Karpas-422 (cell line): ENCODE measurements around the gene PPP4R1. TPM values are rescaled to one million over a fixed set of nuclear protein-coding genes. Genes with fewer than 3 reads are reported as not detected.
A peak's percentile ranks its signal among the peaks of the same experiment; 100 is the strongest.

Experiments
- DNase-seq: peaks from one replicate; pipeline ENCODE4 v3.0.0-alpha.2; 2015
- H2AFZ ChIP-seq: fragments of 200-600 bp; sonication (generic); 2 replicates; pipeline ENCODE4 v1.6.1; 2014; ENCODE audit warnings: antibody characterized with exemption, low read length, mixed read lengths
- H3K27ac ChIP-seq: fragments of 200-600 bp; sonication (generic); 2 replicates; pipeline ENCODE4 v1.5.1; 2014; ENCODE audit warnings: mild to moderate bottlenecking, low read length, moderate library complexity
- H3K27me3 ChIP-seq: fragments of 200-600 bp; sonication (generic); 2 replicates; pipeline ENCODE4 v1.6.1; 2014; ENCODE audit warnings: low read length, mixed read lengths
- H3K36me3 ChIP-seq: fragments of 200-600 bp; sonication (generic); 2 replicates; pipeline ENCODE4 v1.6.1; 2014; ENCODE audit warnings: low read length, mixed read lengths; ENCODE audit not compliant: insufficient read depth
- H3K4me1 ChIP-seq: fragments of 200-600 bp; sonication (generic); 2 replicates; pipeline ENCODE4 v1.6.1; 2014; ENCODE audit warnings: mild to moderate bottlenecking, low read length, mixed read lengths
- H3K4me2 ChIP-seq: fragments of 200-600 bp; sonication (generic); 2 replicates; pipeline ENCODE4 v1.6.1; 2014; ENCODE audit warnings: low read length, low read depth, mild to moderate bottlenecking; ENCODE audit not compliant: poor library complexity, severe bottlenecking
- H3K4me3 ChIP-seq: fragments of 200-600 bp; sonication (generic); 2 replicates; pipeline ENCODE4 v1.5.1; 2014; ENCODE audit warnings: mild to moderate bottlenecking, antibody characterized with exemption, low read length, mixed read lengths
- H3K79me2 ChIP-seq: fragments of 200-600 bp; sonication (generic); 2 replicates; pipeline ENCODE4 v1.6.1; 2014; ENCODE audit warnings: mild to moderate bottlenecking, low read length, mixed read lengths
- H3K9ac ChIP-seq: fragments of 200-600 bp; sonication (generic); 2 replicates; pipeline ENCODE4 v1.6.0; 2014; ENCODE audit warnings: low read length
- H3K9me2 ChIP-seq: fragments of 200-600 bp; sonication (generic), shearing (Covaris generic); replicated peaks from 2 replicates; pipeline ENCODE4 v1.6.0; 2014; ENCODE audit warnings: mild to moderate bottlenecking, low read length, moderate library complexity; ENCODE audit not compliant: insufficient read depth
- H3K9me3 ChIP-seq: fragments of 300-700, 200-600 bp; sonication (generic); 2 replicates; pipeline ENCODE4 v1.6.1; 2014; ENCODE audit warnings: low read length, mixed read lengths
- H4K20me1 ChIP-seq: fragments of 200-600 bp; sonication (generic); 2 replicates; pipeline ENCODE4 v1.6.1; 2014; ENCODE audit warnings: mild to moderate bottlenecking, antibody characterized with exemption, low read length, low read depth; ENCODE audit not compliant: insufficient read depth
- total RNA-seq: library from RNA; depleted of rRNA; stranded (reverse); fragments of >200 nt; shearing (Covaris generic); gene quantifications from 2 replicates; pipeline ENCODE4 v1.2.3, GENCODE V29; 2014; ENCODE audit warnings: low replicate concordance

PPP4R1 gene
- total RNA-seq, 1 experiment from 2014 or later = 28.7 TPM

- H2AFZ ChIP-seq = no peak overlapping the region
- no peaks in the 10 kb centered on the region for H3K9me3 ChIP-seq
- no peaks in the 10 kb centered on the region for H4K20me1 ChIP-seq
- H3K4me3 ChIP-seq = no peak overlapping the region
- no peaks in the 10 kb centered on the region for H3K4me1 ChIP-seq
- no peaks in the 10 kb centered on the region; the same call in 1 of the 2 replicates for H3K27me3 ChIP-seq
- H3K27ac ChIP-seq = no peak overlapping the region
- no peak overlapping the region for H3K4me2 ChIP-seq
- H3K79me2 ChIP-seq = no peaks in the 10 kb centered on the region
- no peak overlapping the region for H3K9ac ChIP-seq
- peak; percentile 2 for DNase-seq
- no peaks in the 10 kb centered on the region for H3K36me3 ChIP-seq
- H3K9me2 ChIP-seq = no peaks in the 10 kb centered on the region
Measured at GRCh38 chr18:9634856-9635255, 20.5 kb upstream of the PPP4R1 start.

- Histone ChIP-seq H3K79me2 (no peaks in the 10 kb centered on the region), H3K4me2 (no peak overlapping the region), H3K4me3 (no peak overlapping the region), H3K27ac (no peak overlapping the region), H4K20me1 (no peaks in the 10 kb centered on the region), H3K4me1 (no peaks in the 10 kb centered on the region), H3K9me3 (no peaks in the 10 kb centered on the region), H2AFZ (no peak overlapping the region), H3K36me3 (no peaks in the 10 kb centered on the region), H3K9ac (no peak overlapping the region), H3K9me2 (no peaks in the 10 kb centered on the region), H3K27me3 (no peaks in the 10 kb centered on the region; the same call in 1 of the 2 replicates)
- peak; percentile 21 for DNase-seq
Measured at GRCh38 chr18:9631814-9632496, 17.6 kb upstream of the PPP4R1 start.

GRCh38 chr18:9630444-9630843, 16.1 kb upstream of the PPP4R1 start:
- no peaks in the 10 kb centered on the region; the same call in 1 of the 2 replicates for H3K27me3 ChIP-seq
- no peaks in the 10 kb centered on the region for H3K4me1 ChIP-seq
- H3K9me3 ChIP-seq = no peaks in the 10 kb centered on the region
- H3K9me2 ChIP-seq = no peaks in the 10 kb centered on the region
- no peak overlapping the region for H2AFZ ChIP-seq
- H3K79me2 ChIP-seq = no peaks in the 10 kb centered on the region
- H3K4me3 ChIP-seq = no peak overlapping the region
- H4K20me1 ChIP-seq = no peaks in the 10 kb centered on the region
- H3K4me2 ChIP-seq = no peak overlapping the region
- H3K27ac ChIP-seq = no peak overlapping the region
- H3K36me3 ChIP-seq = no peaks in the 10 kb centered on the region
- no peak for DNase-seq
- H3K9ac ChIP-seq = no peak overlapping the region

GRCh38 chr18:9629709-9630108, 15.3 kb upstream of the PPP4R1 start:
- Histone ChIP-seq H2AFZ (no peak overlapping the region), H3K36me3 (no peaks in the 10 kb centered on the region), H3K79me2 (no peaks in the 10 kb centered on the region), H3K9ac (no peak overlapping the region), H3K27me3 (no peaks in the 10 kb centered on the region), H3K4me1 (no peaks in the 10 kb centered on the region), H3K27ac (no peak overlapping the region), H3K9me2 (no peaks in the 10 kb centered on the region), H4K20me1 (no peaks in the 10 kb centered on the region), H3K4me3 (no peak overlapping the region), H3K4me2 (no peak overlapping the region), H3K9me3 (no peaks in the 10 kb centered on the region)
- peak; percentile 59 for DNase-seq

GRCh38 chr18:9628984-9629383, 14.6 kb upstream of the PPP4R1 start:
- no peaks in the 10 kb centered on the region for H3K27me3 ChIP-seq
- H3K9ac ChIP-seq = no peak overlapping the region
- no peak overlapping the region for H3K4me2 ChIP-seq
- H3K79me2 ChIP-seq = no peaks in the 10 kb centered on the region
- no peaks in the 10 kb centered on the region for H3K9me2 ChIP-seq
- H4K20me1 ChIP-seq = no peaks in the 10 kb centered on the region
- H3K36me3 ChIP-seq = no peaks in the 10 kb centered on the region
- no peaks in the 10 kb centered on the region for H3K9me3 ChIP-seq
- no peak overlapping the region for H3K4me3 ChIP-seq
- H3K4me1 ChIP-seq = no peaks in the 10 kb centered on the region
- no peak overlapping the region for H3K27ac ChIP-seq
- H2AFZ ChIP-seq = no peak overlapping the region
- DNase-seq = peak; percentile 12

- no peaks in the 10 kb centered on the region for H3K36me3 ChIP-seq
- H3K27ac ChIP-seq = no peak overlapping the region
- H4K20me1 ChIP-seq = no peaks in the 10 kb centered on the region
- H3K9ac ChIP-seq = no peak overlapping the region
- no peaks in the 10 kb centered on the region for H3K9me3 ChIP-seq
- H3K4me2 ChIP-seq = no peak overlapping the region
- H2AFZ ChIP-seq = no peak overlapping the region
- no peak overlapping the region for H3K4me3 ChIP-seq
- DNase-seq = peak; percentile 31
- no peaks in the 10 kb centered on the region for H3K79me2 ChIP-seq
- H3K4me1 ChIP-seq = no peaks in the 10 kb centered on the region
- H3K27me3 ChIP-seq = no peaks in the 10 kb centered on the region
- H3K9me2 ChIP-seq = no peaks in the 10 kb centered on the region
Measured at GRCh38 chr18:9627642-9628041, 13.3 kb upstream of the PPP4R1 start.

GRCh38 chr18:9619990-9620389, 5.6 kb upstream of the PPP4R1 start:
- Histone ChIP-seq H3K9me3 (no peaks in the 10 kb centered on the region), H3K27ac (no peak overlapping the region), H3K4me1 (peaks cover 7% of the 10 kb centered on the region), H3K4me2 (no peak overlapping the region), H3K9me2 (no peaks in the 10 kb centered on the region), H4K20me1 (no peaks in the 10 kb centered on the region), H2AFZ (no peak overlapping the region), H3K9ac (no peak overlapping the region), H3K79me2 (no peaks in the 10 kb centered on the region), H3K36me3 (no peaks in the 10 kb centered on the region), H3K4me3 (no peak overlapping the region), H3K27me3 (no peaks in the 10 kb centered on the region)
- DNase-seq = peak; percentile 25

GRCh38 chr18:9619545-9619944, 5.2 kb upstream of the PPP4R1 start:
- no peaks in the 10 kb centered on the region for H3K9me2 ChIP-seq
- H2AFZ ChIP-seq = no peak overlapping the region
- no peaks in the 10 kb centered on the region for H3K27me3 ChIP-seq
- no peaks in the 10 kb centered on the region for H3K36me3 ChIP-seq
- no peaks in the 10 kb centered on the region for H4K20me1 ChIP-seq
- H3K4me3 ChIP-seq = no peak overlapping the region
- no peaks in the 10 kb centered on the region for H3K79me2 ChIP-seq
- H3K27ac ChIP-seq = no peak overlapping the region
- peaks cover 8% of the 10 kb centered on the region for H3K4me1 ChIP-seq
- no peak for DNase-seq
- H3K9me3 ChIP-seq = no peaks in the 10 kb centered on the region
- no peak overlapping the region for H3K9ac ChIP-seq
- no peak overlapping the region for H3K4me2 ChIP-seq
